DMS53 treated with DMSO at 0.1 percent for 48 hours (cell line): ENCODE data around the gene HADHA.

Experiments used
- DNase-seq: peaks from one replicate; lab custom pipeline; 2025; ENCODE audit not compliant: unreplicated experiment; lab: John Stamatoyannopoulos, UW

HADHA gene

GRCh38 chr2:26245810-26246209, 1.4 kb upstream of the HADHA start:
- no peak for DNase-seq

GRCh38 chr2:26245231-26245732, 850 bp upstream of the HADHA start:
- DNase-seq, result peak; percentile 14

- peak; percentile 13 for DNase-seq
These were observed 743 bp downstream of the HADHA start for GRCh38 chr2:26243470-26244308.

GRCh38 chr2:26241928-26242436, 2.5 kb downstream of the HADHA start:
- no peak for DNase-seq

DNA sequence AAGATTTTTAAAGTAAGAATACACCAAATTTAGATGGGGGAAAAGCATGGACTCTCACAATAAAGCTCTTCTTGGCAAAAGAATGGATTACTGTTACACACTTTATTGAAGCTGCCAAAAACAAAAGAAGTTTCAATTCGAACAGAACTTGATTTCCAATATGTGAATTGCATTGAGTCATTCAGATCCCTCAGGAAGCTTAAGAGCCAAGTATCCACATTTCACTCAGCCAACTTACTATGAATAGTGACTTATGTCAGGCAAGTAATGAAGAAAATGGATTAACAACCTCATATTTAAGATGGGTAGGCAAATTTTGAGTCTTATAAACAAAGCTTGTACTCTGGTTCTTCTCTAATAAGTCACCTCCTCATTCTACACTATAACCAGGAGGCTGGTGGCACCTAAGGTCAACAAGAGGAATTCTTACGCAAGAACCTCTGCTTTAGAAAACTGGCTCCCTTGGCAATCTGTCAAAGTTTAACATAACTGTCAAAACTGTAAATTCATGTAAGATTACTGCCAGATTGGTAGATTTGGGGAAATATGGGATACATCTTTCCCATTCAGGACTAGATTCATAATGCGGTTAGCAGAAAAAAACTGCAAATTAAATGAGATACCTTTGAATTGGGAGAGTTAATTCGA, 6.0 kb downstream of the HADHA start:
- no peak for DNase-seq

DNA sequence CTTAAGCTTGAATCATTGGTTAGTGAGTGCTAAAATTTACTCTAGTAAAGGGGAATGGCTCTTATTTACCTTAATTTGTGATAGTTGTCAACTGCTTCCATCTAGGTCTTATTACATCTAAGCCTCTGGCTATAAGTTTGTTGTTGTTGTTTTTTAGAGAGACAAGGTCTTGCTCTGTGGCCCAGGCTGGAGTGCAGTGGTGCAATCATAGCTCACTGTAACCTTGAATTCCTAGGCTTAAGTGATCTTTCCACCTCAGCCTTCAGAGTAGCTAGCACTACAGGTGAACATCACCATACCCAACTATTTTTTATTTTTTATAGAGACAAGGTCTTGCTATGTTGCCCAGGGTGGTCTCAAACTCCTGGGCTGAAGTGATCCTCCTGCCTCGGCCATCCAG, 6.6 kb downstream of the HADHA start:
- no peak for DNase-seq

DNA sequence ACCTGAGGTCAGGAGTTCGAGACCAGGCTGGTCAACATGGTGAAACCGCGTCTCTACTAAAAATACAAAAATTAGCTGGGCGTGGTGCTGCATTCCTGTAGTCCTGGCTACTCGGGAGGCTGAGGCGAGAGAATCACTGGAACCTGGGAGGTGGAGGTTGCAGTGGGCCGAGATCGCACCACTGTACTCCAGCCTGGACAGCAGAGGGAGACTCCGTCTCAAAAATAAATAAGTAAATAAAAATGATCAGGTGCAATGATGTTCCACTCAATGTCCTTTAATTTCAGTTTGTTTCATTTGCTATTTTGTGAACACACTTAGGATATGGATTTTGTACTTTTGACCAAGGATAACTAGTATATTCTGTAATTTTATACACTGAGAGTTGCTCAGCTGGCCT, 9.3 kb downstream of the HADHA start:
- DNase-seq, result no peak

GRCh38 chr2:26230806-26231205, 13.6 kb downstream of the HADHA start:
- DNase-seq, result no peak

DNA sequence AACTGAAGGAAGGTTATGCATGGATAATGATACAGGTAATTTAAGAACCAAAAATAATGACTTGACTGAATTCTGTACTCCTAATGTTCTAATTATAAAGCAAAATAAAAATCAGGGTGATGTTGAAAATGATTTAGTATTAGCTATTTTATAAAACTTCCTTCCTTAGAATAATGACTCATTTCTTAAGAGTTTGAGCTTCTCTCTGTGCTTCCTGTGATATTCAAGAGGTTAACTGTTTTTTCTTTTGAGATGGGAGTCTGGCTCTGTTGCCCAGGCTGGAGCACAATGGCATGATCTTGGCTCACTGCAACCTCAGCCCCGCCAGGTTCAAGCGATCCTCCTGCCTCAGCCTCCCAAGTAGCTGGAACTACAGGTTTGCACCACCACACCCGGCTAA, 14.8 kb downstream of the HADHA start:
- DNase-seq, result no peak

- no peak for DNase-seq
These were observed 20.3 kb downstream of the HADHA start for GRCh38 chr2:26224095-26224494.

DNA sequence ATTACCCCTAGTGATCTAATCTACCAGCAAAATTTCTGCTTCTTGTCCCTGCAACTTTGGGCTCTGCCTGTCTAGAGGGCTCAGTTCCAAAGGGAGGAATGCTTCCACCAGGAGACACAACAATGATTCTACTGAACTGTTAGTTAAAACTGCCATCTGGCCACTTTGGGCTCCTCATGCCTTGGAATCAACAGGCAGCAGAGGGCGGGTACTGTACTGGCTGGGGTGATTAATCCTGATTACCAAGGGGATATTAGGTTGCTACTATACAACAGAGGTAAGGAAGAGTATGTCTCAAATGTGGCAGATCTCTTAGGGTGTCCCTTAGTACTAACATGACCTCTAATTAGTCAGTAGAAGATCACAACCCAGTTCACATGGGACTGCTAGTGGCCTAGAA, 21.4 kb downstream of the HADHA start:
- no peak for DNase-seq

GRCh38 chr2:26217720-26218119, 26.7 kb downstream of the HADHA start:
- no peak for DNase-seq

DNA sequence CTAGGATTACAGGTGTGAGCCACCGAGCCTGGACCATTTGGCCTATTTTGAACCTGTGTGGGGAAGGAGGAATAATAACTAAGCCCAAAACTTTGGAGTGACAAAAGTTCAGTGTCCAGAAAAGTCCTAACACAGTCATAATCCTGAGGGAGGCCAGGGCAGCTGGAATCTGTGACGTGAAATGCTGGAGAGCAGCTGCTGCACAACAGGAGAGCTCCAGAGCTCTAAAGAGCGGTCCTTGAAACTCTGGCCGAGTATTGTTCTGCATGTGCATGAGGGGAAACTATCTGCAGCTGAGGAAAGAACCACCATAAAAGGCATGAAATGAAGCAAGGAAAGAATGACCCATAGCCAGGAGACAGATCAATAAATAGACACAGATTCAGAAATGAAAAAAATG, 27.8 kb downstream of the HADHA start:
- DNase-seq, result no peak

DNA sequence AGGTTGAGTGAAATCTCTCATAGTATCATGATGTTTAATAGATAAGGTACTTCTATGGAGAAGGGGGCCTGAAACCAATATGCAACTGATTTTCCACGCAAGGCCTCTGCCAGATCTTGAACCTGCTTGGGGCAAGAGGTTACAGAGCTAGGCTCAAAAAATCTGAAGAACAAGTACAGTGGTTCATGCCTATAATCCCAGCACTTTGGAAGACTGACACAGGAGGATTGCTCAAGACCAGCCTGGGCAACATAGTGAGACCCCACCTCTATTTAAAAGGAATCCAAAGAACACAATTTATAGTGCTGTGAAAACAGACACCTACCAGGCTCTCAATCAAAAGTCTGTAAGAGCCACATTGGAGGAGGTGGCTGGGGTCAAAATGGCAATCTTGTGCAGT, 28.6 kb downstream of the HADHA start:
- no peak for DNase-seq

DNA sequence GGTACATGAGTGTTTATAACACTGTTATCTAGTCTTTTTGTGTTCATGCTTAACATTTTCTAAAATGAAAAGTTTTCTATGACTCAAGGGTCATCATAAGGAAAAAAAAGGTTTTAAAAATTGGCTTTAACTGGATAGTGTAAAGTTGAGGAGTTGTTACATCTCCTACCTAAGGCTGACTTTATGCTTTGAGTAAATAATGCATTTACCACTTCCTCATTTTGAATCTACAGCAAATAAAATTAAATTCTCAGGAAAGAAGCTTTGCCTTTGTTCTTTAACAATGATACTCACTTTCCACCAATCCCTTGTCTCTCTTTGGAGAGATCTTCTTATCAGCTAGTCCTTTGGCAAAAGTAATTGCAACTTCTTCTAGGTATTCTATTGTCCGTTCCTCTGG, 29.7 kb downstream of the HADHA start:
- DNase-seq, result no peak

DNA sequence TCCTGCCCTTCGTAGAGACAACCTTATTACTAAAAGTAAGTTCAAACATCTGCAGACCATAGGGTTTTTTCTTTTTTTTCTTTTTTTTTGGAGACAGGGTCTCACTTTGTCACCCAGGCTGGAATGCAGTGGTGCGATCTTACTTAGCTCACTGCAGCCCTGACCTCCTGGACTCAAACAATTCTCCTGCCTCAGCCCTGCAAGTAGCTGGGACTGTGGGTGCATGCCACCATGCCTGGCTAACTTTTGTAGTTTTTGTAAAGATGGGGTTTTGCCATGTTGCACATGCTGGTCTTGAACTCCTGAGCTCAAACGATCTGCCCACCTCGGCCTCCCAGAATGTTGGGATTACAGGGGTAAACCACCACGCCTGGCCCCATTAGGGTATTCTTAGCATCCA, 32.4 kb downstream of the HADHA start:
- DNase-seq, result no peak

GRCh38 chr2:26203906-26204305, 40.5 kb downstream of the HADHA start:
- no peak for DNase-seq

DNA sequence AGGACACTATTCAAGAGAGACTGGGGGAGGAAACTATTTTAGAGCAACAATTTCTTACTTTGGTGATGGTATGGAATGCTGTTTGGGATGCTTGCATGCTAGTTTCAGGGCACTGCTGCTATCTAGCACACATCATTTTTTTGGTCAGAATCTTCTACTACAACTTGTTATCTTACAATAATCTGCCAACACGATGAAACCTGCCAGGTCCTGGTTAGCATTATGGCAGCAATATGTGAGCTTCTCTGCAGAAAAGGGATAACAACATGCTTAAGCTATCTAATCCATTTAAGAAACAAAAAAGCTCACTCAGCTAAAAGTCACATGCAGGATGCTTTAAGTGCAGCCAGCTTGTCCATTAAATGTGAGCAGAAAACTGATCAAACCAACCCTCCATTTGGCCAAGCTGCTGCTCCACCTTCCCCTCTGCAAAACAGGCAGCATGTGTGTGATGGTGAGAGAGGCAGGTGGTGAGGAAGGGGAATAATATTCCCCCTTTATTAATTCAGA, 41.4 kb downstream of the HADHA start:
- DNase-seq, result no peak

- no peak for DNase-seq
These were observed 46.9 kb downstream of the HADHA start for GRCh38 chr2:26197516-26197915.

DNA sequence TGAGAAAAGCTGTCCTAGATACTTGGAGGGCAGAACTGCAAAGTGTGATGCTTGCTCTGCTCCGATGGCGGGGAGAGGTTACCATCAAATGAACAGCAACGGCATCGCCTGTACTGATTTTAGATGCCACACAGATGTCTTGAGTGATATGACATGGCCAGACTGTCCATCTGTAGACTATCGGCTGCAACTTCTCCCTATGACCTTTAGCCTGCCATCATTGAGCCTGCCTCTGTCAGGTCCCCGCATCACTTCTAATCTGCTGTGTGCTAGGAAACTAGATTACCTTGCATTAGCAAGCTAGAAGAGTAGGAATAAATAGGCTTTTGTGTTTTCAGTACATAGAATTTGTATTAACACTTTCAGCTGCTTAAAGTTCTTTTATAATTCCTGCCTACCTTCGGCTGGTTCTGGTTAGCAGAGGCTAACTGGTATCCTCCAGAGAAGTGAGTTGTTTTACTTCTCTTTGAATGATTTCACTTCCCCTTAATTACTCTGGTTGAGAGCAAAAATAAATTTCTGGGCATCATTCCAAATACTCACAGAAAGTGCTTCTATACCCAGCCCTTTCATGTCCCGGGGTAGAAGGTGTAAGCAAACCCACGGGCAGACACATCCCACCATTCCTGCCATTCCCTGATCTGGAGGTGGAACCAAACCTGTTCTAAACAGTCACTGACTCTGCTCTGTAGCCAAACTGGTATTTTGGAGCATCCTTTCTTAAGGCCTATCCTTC, 47.6 kb downstream of the HADHA start:
- no peak for DNase-seq
